ENCODE results near the gene KIAA1614. TPM values are rescaled to one million over a fixed set of nuclear protein-coding genes. Genes with fewer than 3 reads are reported as not detected.

The KIAA1614 gene
- total RNA-seq, 6 experiments from 2014 or later: 2.9 to 4.7 (median 3.9) TPM

- DNase-seq: no peak
- H3K4me1 Mint-ChIP-seq (ENCODE audit: low read depth): peaks cover 26% of the 10 kb centered on the region
- TF ChIP-seq, protein P1, sequence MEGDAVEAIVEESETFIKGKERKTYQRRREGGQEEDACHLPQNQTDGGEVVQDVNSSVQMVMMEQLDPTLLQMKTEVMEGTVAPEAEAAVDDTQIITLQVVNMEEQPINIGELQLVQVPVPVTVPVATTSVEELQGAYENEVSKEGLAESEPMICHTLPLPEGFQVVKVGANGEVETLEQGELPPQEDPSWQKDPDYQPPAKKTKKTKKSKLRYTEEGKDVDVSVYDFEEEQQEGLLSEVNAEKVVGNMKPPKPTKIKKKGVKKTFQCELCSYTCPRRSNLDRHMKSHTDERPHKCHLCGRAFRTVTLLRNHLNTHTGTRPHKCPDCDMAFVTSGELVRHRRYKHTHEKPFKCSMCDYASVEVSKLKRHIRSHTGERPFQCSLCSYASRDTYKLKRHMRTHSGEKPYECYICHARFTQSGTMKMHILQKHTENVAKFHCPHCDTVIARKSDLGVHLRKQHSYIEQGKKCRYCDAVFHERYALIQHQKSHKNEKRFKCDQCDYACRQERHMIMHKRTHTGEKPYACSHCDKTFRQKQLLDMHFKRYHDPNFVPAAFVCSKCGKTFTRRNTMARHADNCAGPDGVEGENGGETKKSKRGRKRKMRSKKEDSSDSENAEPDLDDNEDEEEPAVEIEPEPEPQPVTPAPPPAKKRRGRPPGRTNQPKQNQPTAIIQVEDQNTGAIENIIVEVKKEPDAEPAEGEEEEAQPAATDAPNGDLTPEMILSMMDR (IDR thresholded peaks at IDR 0.05): no peak
- H3K4me3 Mint-ChIP-seq: no peak overlapping the region
- H3K9me3 Mint-ChIP-seq: no peaks in the 10 kb centered on the region
- peaks cover 2% of the 10 kb centered on the region; the same call in 1 of the 2 replicates for H3K27me3 Mint-ChIP-seq (ENCODE audit: insufficient read depth)
- no peaks in the 10 kb centered on the region for H3K36me3 Mint-ChIP-seq (ENCODE audit: low read depth)
- no peak overlapping the region for H3K27ac Mint-ChIP-seq
Observed at GRCh38 chr1:180927841-180928240, 15.1 kb downstream of the KIAA1614 start.

DNA sequence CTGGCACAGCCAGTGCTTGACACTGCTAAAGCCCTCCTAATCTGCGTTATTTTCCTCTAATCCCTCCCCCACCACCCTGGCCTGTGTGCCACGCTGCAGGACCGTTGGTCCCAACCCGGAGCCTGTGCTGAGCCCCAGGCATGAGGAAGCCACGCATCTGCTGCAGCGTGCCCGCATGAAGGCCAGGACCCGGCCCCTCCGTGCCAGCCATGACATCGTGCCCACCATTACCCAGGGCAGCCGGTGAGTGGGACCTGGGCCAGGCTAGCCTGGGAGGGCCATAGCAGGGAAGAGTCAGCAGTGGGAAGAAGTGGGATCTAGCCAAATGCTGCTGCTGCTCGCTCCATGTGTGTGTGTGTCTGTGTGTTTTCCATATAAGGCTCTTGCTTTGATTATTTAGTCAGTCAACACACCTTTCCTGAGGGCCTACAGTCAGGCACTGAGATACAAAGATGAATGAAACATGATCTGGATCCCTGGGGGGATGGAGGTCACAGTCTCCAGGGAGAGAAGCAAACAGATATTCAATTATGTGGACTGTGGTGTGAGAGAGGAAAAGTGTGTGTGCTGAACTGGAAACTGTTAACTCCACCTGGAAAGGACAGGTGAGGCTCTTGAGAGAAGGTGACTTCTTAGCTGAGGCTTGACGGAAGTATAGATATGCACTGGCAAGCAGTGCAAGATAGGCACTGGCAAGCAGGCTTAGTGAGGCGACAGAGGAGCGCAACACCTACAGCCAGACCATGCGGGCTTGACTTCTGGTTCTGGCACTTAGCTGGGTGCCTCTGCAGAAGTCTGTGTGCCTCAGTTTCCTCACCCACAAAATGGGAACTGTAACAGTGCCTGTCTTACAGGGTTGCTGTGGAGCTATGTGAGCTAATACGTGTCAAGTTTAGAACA lies 15.9 kb downstream of the KIAA1614 start:
- Mint-ChIP-seq H3K9me3 (no peaks in the 10 kb centered on the region), H3K4me3 (no peak overlapping the region), H3K27me3 (ENCODE audit: insufficient read depth) (peaks cover 2% of the 10 kb centered on the region; the same call in 1 of the 2 replicates), H3K27ac (no peak overlapping the region), H3K36me3 (ENCODE audit: low read depth) (no peaks in the 10 kb centered on the region), H3K4me1 (ENCODE audit: low read depth) (peaks cover 23% of the 10 kb centered on the region)
- TF ChIP-seq, protein P1 (IDR thresholded peaks at IDR 0.05): no peak
- DNase-seq: no peak

GRCh38 chr1:180929389-180929788 lies 16.7 kb downstream of the KIAA1614 start:
- H3K27me3 Mint-ChIP-seq (ENCODE audit: insufficient read depth): peaks cover 2% of the 10 kb centered on the region; the same call in 1 of the 2 replicates
- H3K27ac Mint-ChIP-seq: no peak overlapping the region
- TF ChIP-seq, protein P1 (IDR thresholded peaks at IDR 0.05): no peak
- no peak overlapping the region for H3K4me3 Mint-ChIP-seq
- H3K4me1 Mint-ChIP-seq (ENCODE audit: low read depth): peaks cover 18% of the 10 kb centered on the region
- H3K36me3 Mint-ChIP-seq (ENCODE audit: low read depth): no peaks in the 10 kb centered on the region
- DNase-seq: no peak
- no peaks in the 10 kb centered on the region for H3K9me3 Mint-ChIP-seq

DNA sequence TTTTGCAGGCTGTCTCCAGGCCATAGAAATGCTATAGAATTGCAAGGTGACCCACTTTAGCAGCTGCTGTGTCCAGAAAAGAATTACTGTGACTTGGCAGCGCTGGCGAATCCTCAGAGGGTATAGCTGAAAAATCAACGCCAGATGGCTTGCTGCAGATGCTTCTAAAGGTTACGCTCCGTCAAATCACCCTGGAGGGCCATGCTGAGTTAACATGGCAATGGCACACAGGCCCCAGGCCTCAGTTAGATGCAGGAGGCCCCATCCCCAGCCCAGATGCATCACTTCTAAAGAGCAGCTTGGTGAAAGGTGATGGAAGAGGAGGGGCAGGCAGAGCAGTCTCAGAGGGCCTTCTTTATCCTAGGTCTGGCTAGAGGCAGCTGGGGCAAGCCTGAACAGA lies 18.0 kb downstream of the KIAA1614 start:
- Mint-ChIP-seq H3K27ac (no peak overlapping the region), H3K9me3 (no peaks in the 10 kb centered on the region), H3K4me3 (no peak overlapping the region), H3K4me1 (ENCODE audit: low read depth) (peaks cover 18% of the 10 kb centered on the region), H3K27me3 (ENCODE audit: insufficient read depth) (peaks cover 2% of the 10 kb centered on the region; the same call in 1 of the 2 replicates), H3K36me3 (ENCODE audit: low read depth) (no peaks in the 10 kb centered on the region)
- TF ChIP-seq, protein P1 (IDR thresholded peaks at IDR 0.05): no peak
- no peak for DNase-seq

GRCh38 chr1:180931529-180931928 lies 18.8 kb downstream of the KIAA1614 start:
- TF ChIP-seq, protein P1 (IDR thresholded peaks at IDR 0.05): no peak
- no peaks in the 10 kb centered on the region for H3K36me3 Mint-ChIP-seq (ENCODE audit: low read depth)
- no peaks in the 10 kb centered on the region for H3K9me3 Mint-ChIP-seq
- H3K27ac Mint-ChIP-seq: no peak overlapping the region
- peaks cover 2% of the 10 kb centered on the region; the same call in 1 of the 2 replicates for H3K27me3 Mint-ChIP-seq (ENCODE audit: insufficient read depth)
- H3K4me3 Mint-ChIP-seq: no peak overlapping the region
- no peak for DNase-seq
- peaks cover 12% of the 10 kb centered on the region for H3K4me1 Mint-ChIP-seq (ENCODE audit: low read depth)
